GM23338 (cell line): ENCODE results near the gene MANBA. TPM values are rescaled to one million over a fixed set of nuclear protein-coding genes. Genes with fewer than 3 reads are reported as not detected.

Source experiments
- ATAC-seq: fragments of 200-7000 bp; cut with Tn5 transposase; 3 replicates; pipeline ENCODE4 v1.9.1; 2020
- DNase-seq: peaks from one replicate; pipeline ENCODE4 v3.0.0-alpha.2; 2015; ENCODE audit warnings: low spot score
- H2AFZ ChIP-seq: fragments of 200-600 bp; sonication (generic); 2 replicates; pipeline ENCODE4 v1.8.0; 2016; ENCODE audit warnings: antibody characterized with exemption, mild to moderate bottlenecking, moderate library complexity
- H3F3A ChIP-seq: fragments of 200-600 bp; sonication (generic); replicated peaks from 2 replicates; pipeline ENCODE4 v1.8.0; 2017; ENCODE audit warnings: antibody characterized with exemption, mixed run types, low read depth
- H3K27ac ChIP-seq: fragments of 200-600 bp; sonication (generic); 2 replicates; pipeline ENCODE4 v1.6.1; 2016; ENCODE audit warnings: low read depth
- H3K27me3 ChIP-seq: fragments of 200-600 bp; sonication (generic); 2 replicates; pipeline ENCODE4 v1.8.0; 2016; ENCODE audit warnings: mild to moderate bottlenecking, mixed run types, moderate library complexity; ENCODE audit not compliant: insufficient read depth
- H3K36me3 ChIP-seq: fragments of 200-600 bp; sonication (generic); 2 replicates; pipeline ENCODE4 v1.8.0; 2016; ENCODE audit warnings: mild to moderate bottlenecking; ENCODE audit not compliant: insufficient read depth
- H3K4me1 ChIP-seq: fragments of 200-600 bp; sonication (generic); 2 replicates; pipeline ENCODE4 v1.8.0; 2016; ENCODE audit warnings: mild to moderate bottlenecking, moderate library complexity; ENCODE audit not compliant: insufficient read depth
- H3K4me2 ChIP-seq: fragments of 200-600 bp; sonication (generic); 2 replicates; pipeline ENCODE4 v1.7.1; 2017; ENCODE audit warnings: mixed run types
- H3K4me3 ChIP-seq: fragments of 200-600 bp; sonication (generic); 2 replicates; pipeline ENCODE4 v1.6.1; 2016; ENCODE audit warnings: mixed run types
- H3K79me2 ChIP-seq: fragments of 200-600 bp; sonication (generic); replicated peaks from 2 replicates; pipeline ENCODE4 v1.8.0; 2017; ENCODE audit warnings: mild to moderate bottlenecking; ENCODE audit not compliant: insufficient read depth
- H3K9me2 ChIP-seq: fragments of 200-600 bp; sonication (generic); 2 replicates; pipeline ENCODE4 v1.8.0; 2017; ENCODE audit not compliant: insufficient read depth
- H4K20me1 ChIP-seq: fragments of 200-600 bp; sonication (generic); replicated peaks from 2 replicates; pipeline ENCODE4 v1.8.0; 2017; ENCODE audit warnings: mild to moderate bottlenecking; ENCODE audit not compliant: insufficient read depth
- H3K27ac Mint-ChIP-seq: 2 replicates; pipeline ENCODE4 v1.8.0; 2020; ENCODE audit warnings: inconsistent platforms, mild to moderate bottlenecking, moderate library complexity, mixed read lengths
- H3K27me3 Mint-ChIP-seq: 3 replicates; pipeline ENCODE4 v1.8.0; 2022; ENCODE audit warnings: low read depth, mild to moderate bottlenecking, moderate library complexity, mixed read lengths, inconsistent platforms; ENCODE audit not compliant: insufficient read depth, poor library complexity
- H3K36me3 Mint-ChIP-seq: 3 replicates; pipeline ENCODE4 v1.8.0; 2021; ENCODE audit warnings: low read depth, mild to moderate bottlenecking, inconsistent platforms, moderate library complexity, mixed read lengths
- H3K4me1 Mint-ChIP-seq: 3 replicates; pipeline ENCODE4 v1.8.0; 2020; ENCODE audit warnings: mild to moderate bottlenecking, inconsistent platforms, mixed read lengths
- H3K4me3 Mint-ChIP-seq: 3 replicates; pipeline ENCODE4 v1.8.0; 2021; ENCODE audit warnings: moderate library complexity, mild to moderate bottlenecking, inconsistent platforms, mixed read lengths
- H3K9me3 Mint-ChIP-seq: 3 replicates; pipeline ENCODE4 v1.8.0; 2020; ENCODE audit warnings: moderate library complexity, mild to moderate bottlenecking, inconsistent platforms, mixed read lengths
- CREB1 ChIP-seq: fragments of 250-450 bp; sonication (Bioruptor Pico); IDR thresholded peaks from 2 replicates; pipeline ENCODE4 v1.5.0; 2020; ENCODE audit warnings: low read depth, mild to moderate bottlenecking, moderate library complexity
- EZH2 ChIP-seq: fragments of 200-600 bp; sonication (generic); IDR thresholded peaks from one replicate; pipeline ENCODE4 v1.8.0; 2017; ENCODE audit warnings: antibody characterized with exemption, mild to moderate bottlenecking, low read depth; ENCODE audit not compliant: unreplicated experiment
- EZH2phosphoT487 ChIP-seq: fragments of 200-600 bp; sonication (generic); IDR thresholded peaks from one replicate; pipeline ENCODE4 v1.8.1; 2018; ENCODE audit warnings: antibody characterized with exemption; ENCODE audit not compliant: unreplicated experiment
- STAT1 ChIP-seq: IDR thresholded peaks from one replicate; pipeline ENCODE4 v1.6.1; 2016; ENCODE audit warnings: antibody characterized with exemption; ENCODE audit not compliant: unreplicated experiment
- ZNF114 ChIP-seq: fragments of 250-450 bp; sonication (Bioruptor Pico); IDR thresholded peaks from 2 replicates; pipeline ENCODE4 v1.5.0; 2020; ENCODE audit warnings: mild to moderate bottlenecking, moderate library complexity
- ZNF331 ChIP-seq: fragments of 250-450 bp; sonication (Bioruptor Pico); IDR thresholded peaks from 2 replicates; pipeline ENCODE4 v1.5.0; 2020; ENCODE audit warnings: low read depth, mild to moderate bottlenecking, moderate library complexity
- polyA plus RNA-seq: library from polyadenylated mRNA; unstranded; fragments of >200 nt; fragmentation: Nextera tagmentation; extraction: Ambion mirVana; gene quantifications from 2 replicates; pipeline ENCODE4 v1.2.1, GENCODE V29; 2016
- total RNA-seq: library from RNA; depleted of rRNA; stranded (reverse); fragments of >200 nt; shearing (Covaris generic); gene quantifications from 2 replicates; pipeline ENCODE4 v1.2.3, GENCODE V29; 2014
- TF ChIP-seq, protein P1 (sequence below): fragments of 250-450 bp; sonication (Bioruptor Pico); IDR thresholded peaks from 2 replicates; pipeline ENCODE4 v1.5.0; 2020; ENCODE audit warnings: mild to moderate bottlenecking, moderate library complexity
- TF ChIP-seq, protein P2 (sequence below), 2 experiments: fragments of 200-600 bp in 1 of 2; sonication (generic) in 1 of 2; conservative IDR thresholded peaks; 2 replicates each; pipeline versions ENCODE4 v1.5.1 to v1.6.1; 2016 to 2017; ENCODE audit warnings: antibody characterized with exemption in 2 of 2, low read depth in 2 of 2, mild to moderate bottlenecking in 2 of 2, moderate library complexity in 1 of 2
- TF ChIP-seq, protein P3 (sequence below): IDR thresholded peaks from one replicate; pipeline ENCODE4 v1.6.1; 2018; ENCODE audit warnings: antibody characterized with exemption; ENCODE audit not compliant: unreplicated experiment
- TF ChIP-seq, protein P4 (sequence below): IDR thresholded peaks from 2 replicates; pipeline ENCODE4 v1.6.1; 2016; ENCODE audit warnings: antibody characterized with exemption

MANBA gene
- total and polyA plus RNA-seq, 2 experiments from 2014 or later: 13.2 to 54.3 TPM

DNA sequence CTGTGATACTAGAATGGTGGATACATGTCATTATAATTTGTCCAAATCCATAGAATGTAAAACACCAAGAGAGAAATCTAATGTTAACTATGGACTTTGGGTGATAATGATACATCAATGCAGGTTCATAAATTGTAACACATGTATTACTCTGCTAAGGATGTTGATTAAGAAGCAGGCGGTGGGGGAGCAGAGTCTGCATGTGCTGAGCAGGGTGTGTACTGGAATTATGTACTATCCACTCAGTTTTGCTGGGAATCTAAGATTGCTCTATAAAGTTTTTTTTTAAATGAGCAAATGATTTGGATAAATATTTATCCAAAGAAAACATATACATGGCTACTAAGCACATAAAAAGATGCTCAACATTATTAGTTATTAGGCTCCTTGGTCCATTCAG, 15.0 kb upstream of the MANBA start (continued):
- TF ChIP-seq, protein P1, sequence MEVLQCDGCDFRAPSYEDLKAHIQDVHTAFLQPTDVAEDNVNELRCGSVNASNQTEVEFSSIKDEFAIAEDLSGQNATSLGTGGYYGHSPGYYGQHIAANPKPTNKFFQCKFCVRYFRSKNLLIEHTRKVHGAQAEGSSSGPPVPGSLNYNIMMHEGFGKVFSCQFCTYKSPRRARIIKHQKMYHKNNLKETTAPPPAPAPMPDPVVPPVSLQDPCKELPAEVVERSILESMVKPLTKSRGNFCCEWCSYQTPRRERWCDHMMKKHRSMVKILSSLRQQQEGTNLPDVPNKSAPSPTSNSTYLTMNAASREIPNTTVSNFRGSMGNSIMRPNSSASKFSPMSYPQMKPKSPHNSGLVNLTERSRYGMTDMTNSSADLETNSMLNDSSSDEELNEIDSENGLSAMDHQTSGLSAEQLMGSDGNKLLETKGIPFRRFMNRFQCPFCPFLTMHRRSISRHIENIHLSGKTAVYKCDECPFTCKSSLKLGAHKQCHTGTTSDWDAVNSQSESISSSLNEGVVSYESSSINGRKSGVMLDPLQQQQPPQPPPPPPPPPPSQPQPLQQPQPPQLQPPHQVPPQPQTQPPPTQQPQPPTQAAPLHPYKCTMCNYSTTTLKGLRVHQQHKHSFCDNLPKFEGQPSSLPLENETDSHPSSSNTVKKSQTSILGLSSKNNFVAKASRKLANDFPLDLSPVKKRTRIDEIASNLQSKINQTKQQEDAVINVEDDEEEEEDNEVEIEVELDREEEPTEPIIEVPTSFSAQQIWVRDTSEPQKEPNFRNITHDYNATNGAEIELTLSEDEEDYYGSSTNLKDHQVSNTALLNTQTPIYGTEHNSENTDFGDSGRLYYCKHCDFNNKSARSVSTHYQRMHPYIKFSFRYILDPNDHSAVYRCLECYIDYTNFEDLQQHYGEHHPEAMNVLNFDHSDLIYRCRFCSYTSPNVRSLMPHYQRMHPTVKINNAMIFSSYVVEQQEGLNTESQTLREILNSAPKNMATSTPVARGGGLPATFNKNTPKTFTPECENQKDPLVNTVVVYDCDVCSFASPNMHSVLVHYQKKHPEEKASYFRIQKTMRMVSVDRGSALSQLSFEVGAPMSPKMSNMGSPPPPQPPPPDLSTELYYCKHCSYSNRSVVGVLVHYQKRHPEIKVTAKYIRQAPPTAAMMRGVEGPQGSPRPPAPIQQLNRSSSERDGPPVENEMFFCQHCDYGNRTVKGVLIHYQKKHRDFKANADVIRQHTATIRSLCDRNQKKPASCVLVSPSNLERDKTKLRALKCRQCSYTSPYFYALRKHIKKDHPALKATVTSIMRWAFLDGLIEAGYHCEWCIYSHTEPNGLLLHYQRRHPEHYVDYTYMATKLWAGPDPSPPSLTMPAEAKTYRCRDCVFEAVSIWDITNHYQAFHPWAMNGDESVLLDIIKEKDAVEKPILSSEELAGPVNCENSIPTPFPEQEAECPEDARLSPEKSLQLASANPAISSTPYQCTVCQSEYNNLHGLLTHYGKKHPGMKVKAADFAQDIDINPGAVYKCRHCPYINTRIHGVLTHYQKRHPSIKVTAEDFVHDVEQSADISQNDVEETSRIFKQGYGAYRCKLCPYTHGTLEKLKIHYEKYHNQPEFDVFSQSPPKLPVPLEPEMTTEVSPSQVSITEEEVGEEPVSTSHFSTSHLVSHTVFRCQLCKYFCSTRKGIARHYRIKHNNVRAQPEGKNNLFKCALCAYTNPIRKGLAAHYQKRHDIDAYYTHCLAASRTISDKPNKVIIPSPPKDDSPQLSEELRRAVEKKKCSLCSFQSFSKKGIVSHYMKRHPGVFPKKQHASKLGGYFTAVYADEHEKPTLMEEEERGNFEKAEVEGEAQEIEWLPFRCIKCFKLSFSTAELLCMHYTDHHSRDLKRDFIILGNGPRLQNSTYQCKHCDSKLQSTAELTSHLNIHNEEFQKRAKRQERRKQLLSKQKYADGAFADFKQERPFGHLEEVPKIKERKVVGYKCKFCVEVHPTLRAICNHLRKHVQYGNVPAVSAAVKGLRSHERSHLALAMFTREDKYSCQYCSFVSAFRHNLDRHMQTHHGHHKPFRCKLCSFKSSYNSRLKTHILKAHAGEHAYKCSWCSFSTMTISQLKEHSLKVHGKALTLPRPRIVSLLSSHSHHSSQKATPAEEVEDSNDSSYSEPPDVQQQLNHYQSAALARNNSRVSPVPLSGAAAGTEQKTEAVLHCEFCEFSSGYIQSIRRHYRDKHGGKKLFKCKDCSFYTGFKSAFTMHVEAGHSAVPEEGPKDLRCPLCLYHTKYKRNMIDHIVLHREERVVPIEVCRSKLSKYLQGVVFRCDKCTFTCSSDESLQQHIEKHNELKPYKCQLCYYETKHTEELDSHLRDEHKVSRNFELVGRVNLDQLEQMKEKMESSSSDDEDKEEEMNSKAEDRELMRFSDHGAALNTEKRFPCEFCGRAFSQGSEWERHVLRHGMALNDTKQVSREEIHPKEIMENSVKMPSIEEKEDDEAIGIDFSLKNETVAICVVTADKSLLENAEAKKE (CRISPR knock-in tag): no peak
- TF ChIP-seq, protein P2, sequence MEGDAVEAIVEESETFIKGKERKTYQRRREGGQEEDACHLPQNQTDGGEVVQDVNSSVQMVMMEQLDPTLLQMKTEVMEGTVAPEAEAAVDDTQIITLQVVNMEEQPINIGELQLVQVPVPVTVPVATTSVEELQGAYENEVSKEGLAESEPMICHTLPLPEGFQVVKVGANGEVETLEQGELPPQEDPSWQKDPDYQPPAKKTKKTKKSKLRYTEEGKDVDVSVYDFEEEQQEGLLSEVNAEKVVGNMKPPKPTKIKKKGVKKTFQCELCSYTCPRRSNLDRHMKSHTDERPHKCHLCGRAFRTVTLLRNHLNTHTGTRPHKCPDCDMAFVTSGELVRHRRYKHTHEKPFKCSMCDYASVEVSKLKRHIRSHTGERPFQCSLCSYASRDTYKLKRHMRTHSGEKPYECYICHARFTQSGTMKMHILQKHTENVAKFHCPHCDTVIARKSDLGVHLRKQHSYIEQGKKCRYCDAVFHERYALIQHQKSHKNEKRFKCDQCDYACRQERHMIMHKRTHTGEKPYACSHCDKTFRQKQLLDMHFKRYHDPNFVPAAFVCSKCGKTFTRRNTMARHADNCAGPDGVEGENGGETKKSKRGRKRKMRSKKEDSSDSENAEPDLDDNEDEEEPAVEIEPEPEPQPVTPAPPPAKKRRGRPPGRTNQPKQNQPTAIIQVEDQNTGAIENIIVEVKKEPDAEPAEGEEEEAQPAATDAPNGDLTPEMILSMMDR (conservative IDR thresholded peaks at IDR 0.05; ENCODE audit: low read depth in 2 of 2): no peak

DNA sequence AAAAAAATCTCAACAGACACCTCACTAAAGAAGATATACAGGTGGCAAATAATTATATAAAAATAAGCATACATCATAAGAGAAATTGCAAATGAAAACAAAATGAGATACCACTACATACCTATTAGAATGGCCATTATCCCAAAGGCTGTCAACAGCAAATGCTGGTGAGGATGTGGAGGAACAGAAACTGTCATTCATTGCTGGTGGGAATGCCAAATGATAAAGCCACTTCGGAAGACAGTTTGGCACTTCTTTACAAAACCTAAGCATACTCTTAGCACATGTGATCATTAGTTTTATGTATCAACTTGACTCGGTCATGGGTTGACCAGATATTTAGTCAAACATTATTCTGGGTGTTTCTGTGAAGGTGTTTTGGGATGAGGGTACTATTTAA, 13.5 kb upstream of the MANBA start:
- H3K27me3 Mint-ChIP-seq: no peaks in the 10 kb centered on the region
- Histone ChIP-seq H3K4me3 (no peak overlapping the region), H3K79me2 (no peaks in the 10 kb centered on the region), H3K27ac (no peak overlapping the region), H3F3A (no peaks in the 10 kb centered on the region), H4K20me1 (no peaks in the 10 kb centered on the region), H3K36me3 (no peaks in the 10 kb centered on the region), H3K9me2 (no peaks in the 10 kb centered on the region), H2AFZ (no peak overlapping the region), H3K27me3 (no peaks in the 10 kb centered on the region), H3K4me2 (no peak overlapping the region), H3K4me1 (no peaks in the 10 kb centered on the region)
- ATAC-seq: no peak
- H3K9me3 Mint-ChIP-seq: no peaks in the 10 kb centered on the region
- H3K4me1 Mint-ChIP-seq: no peaks in the 10 kb centered on the region
- H3K4me3 Mint-ChIP-seq: no peak overlapping the region
- no peak for DNase-seq
- no peaks in the 10 kb centered on the region for H3K36me3 Mint-ChIP-seq
- H3K27ac Mint-ChIP-seq: no peak overlapping the region
- TF ChIP-seq ZNF331 (CRISPR knock-in tag): no peak
- TF ChIP-seq ZNF114: no peak
- no peak for TF ChIP-seq EZH2
- TF ChIP-seq EZH2phosphoT487: no peak
- TF ChIP-seq STAT1: no peak
- no peak for TF ChIP-seq CREB1 (CRISPR knock-in tag)
- TF ChIP-seq, protein P3, sequence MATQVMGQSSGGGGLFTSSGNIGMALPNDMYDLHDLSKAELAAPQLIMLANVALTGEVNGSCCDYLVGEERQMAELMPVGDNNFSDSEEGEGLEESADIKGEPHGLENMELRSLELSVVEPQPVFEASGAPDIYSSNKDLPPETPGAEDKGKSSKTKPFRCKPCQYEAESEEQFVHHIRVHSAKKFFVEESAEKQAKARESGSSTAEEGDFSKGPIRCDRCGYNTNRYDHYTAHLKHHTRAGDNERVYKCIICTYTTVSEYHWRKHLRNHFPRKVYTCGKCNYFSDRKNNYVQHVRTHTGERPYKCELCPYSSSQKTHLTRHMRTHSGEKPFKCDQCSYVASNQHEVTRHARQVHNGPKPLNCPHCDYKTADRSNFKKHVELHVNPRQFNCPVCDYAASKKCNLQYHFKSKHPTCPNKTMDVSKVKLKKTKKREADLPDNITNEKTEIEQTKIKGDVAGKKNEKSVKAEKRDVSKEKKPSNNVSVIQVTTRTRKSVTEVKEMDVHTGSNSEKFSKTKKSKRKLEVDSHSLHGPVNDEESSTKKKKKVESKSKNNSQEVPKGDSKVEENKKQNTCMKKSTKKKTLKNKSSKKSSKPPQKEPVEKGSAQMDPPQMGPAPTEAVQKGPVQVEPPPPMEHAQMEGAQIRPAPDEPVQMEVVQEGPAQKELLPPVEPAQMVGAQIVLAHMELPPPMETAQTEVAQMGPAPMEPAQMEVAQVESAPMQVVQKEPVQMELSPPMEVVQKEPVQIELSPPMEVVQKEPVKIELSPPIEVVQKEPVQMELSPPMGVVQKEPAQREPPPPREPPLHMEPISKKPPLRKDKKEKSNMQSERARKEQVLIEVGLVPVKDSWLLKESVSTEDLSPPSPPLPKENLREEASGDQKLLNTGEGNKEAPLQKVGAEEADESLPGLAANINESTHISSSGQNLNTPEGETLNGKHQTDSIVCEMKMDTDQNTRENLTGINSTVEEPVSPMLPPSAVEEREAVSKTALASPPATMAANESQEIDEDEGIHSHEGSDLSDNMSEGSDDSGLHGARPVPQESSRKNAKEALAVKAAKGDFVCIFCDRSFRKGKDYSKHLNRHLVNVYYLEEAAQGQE: no peak
- TF ChIP-seq, protein P4, sequence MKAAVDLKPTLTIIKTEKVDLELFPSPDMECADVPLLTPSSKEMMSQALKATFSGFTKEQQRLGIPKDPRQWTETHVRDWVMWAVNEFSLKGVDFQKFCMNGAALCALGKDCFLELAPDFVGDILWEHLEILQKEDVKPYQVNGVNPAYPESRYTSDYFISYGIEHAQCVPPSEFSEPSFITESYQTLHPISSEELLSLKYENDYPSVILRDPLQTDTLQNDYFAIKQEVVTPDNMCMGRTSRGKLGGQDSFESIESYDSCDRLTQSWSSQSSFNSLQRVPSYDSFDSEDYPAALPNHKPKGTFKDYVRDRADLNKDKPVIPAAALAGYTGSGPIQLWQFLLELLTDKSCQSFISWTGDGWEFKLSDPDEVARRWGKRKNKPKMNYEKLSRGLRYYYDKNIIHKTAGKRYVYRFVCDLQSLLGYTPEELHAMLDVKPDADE: no peak
